ENCODE results near the gene DCST2. TPM values are rescaled to one million over a fixed set of nuclear protein-coding genes. Genes with fewer than 3 reads are reported as not detected.
A peak's percentile ranks its signal among the peaks of the same experiment; 100 is the strongest.

DCST2 gene
- total RNA-seq, 1 experiment from 2014 or later = not detected

GRCh38 chr1:155049651-155050559, 16.3 kb upstream of the DCST2 start:
- DNase-seq (ENCODE audit: low read depth) = peak; percentile 74

DNA sequence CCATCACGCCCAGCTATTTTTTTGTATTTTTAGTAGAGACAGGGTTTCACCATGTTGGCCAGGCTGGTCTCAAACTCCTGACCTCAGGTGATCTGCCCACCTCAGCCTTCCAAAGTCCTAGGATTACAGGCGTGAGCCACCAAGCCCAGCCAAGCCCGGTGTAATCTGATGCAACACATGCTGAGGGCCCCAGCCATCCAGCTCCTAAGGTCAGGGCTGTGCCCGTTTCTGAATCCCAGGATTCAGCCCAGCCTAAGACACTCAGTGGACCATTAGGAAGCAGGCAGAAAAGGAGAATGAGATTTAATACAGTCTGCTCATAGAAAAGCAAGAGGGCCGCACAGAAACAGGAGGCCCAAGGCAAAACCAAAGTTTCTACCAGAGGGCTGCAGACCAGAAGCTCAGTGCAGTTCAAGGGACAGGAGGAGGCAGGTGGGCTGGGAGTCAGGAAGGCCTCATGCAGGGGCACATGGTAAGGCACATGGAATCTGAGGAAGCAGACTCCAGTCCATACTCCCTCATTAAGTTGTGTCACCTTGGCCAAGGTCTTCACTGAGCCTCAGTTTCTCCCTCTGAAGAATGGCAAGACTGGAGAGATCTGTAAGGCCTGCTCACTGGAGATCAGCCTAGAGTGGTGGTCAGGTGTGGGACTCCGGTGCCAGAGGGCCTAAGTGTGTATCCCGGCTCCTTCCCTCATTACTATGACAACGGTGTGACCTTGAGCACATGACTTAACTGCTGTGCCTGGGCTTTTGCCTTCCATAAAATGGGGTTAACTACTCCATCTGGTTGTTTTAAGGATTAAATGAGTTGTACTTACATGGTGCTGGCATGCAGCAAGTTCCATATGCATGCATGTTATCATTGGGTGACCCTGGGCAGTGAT, 15.1 kb upstream of the DCST2 start:
- no peak for DNase-seq (ENCODE audit: low read depth)

DNA sequence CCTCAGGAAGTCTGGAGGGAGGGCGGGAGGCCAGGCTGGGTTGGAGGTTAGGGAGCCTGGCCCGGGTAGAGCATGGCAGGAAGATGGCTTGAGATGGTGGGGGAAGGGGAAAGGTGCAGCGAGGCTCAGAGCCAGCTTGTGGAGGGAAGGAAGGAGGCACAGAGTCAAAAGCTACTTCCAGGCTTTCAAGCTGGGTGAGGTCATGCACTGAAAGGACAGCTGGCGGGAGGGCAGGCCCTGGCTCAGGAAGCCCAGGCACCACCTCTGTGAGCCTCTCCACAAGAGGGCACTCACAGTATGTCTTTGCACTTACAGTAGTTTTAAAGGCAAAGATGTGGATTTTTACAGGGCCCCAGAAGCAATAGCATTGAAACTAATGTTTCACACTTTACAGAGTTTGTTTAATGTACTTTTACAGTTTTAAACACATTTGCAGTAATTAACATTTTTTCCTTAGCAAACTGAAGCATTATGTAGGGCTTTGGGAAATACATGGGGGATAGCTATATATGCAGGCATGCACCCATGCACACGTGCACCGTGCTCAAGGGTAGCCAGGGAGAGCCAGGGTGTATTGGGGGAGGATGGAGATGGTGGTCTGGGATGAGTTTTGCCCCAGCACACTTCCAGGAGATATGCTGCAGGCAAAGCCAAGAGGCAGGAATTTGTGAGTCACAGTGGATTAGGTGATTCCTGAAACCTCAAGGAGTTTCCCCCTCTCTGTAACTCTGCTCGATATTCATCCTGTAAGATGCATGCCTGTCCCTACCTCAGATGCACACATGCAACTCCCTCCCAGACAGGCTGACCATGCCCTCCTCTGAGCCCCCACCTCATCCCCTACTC, 11.5 kb upstream of the DCST2 start:
- DNase-seq (ENCODE audit: low read depth) = peak; percentile 87

- no peak for DNase-seq (ENCODE audit: low read depth)
Observed at GRCh38 chr1:155044365-155044764, 10.8 kb upstream of the DCST2 start.

GRCh38 chr1:155043793-155044192, 10.2 kb upstream of the DCST2 start:
- no peak for DNase-seq (ENCODE audit: low read depth)

GRCh38 chr1:155043301-155043702, 9.7 kb upstream of the DCST2 start:
- DNase-seq (ENCODE audit: low read depth) = no peak

DNA sequence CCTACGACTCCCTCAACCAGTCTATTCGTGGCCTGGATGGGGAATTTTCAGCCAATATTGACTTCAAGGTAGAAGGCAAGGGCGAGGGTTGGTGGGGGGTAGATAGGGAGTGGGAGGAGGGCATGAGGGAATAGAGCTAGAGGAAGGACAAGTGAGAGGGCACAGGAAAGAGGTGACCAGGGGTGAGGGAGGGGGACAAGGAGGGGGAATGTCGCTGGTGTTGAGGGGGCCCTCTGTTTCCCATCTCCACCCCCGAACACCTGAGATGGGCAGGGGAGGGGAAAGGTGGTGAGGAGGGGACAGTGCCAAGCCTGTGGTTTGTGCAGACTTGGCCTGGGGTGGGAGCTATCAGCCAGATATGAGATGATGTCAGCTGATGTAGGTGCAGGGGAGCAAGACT, 9.2 kb upstream of the DCST2 start:
- DNase-seq (ENCODE audit: low read depth) = no peak

GRCh38 chr1:155040358-155041093, 6.9 kb upstream of the DCST2 start:
- DNase-seq (ENCODE audit: low read depth) = no peak

DNA sequence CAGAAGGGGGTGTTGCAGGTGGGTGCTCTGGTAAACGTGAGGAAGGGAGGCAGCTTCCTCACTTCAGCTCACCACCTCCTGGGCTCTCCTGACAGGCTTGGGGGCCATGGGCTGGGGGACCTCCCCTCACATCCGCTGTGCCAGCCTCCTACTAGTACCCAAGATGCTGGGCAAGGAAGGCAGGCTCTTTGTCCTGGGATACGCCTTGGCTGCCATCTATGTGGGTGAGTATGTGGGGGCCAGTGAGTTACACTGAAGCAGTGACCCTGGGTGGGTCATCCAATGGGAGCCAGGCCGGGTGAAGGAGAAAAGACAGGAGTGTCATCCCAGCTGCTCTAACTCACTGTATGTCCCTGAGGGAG, 5.7 kb upstream of the DCST2 start:
- DNase-seq (ENCODE audit: low read depth) = no peak

DNA sequence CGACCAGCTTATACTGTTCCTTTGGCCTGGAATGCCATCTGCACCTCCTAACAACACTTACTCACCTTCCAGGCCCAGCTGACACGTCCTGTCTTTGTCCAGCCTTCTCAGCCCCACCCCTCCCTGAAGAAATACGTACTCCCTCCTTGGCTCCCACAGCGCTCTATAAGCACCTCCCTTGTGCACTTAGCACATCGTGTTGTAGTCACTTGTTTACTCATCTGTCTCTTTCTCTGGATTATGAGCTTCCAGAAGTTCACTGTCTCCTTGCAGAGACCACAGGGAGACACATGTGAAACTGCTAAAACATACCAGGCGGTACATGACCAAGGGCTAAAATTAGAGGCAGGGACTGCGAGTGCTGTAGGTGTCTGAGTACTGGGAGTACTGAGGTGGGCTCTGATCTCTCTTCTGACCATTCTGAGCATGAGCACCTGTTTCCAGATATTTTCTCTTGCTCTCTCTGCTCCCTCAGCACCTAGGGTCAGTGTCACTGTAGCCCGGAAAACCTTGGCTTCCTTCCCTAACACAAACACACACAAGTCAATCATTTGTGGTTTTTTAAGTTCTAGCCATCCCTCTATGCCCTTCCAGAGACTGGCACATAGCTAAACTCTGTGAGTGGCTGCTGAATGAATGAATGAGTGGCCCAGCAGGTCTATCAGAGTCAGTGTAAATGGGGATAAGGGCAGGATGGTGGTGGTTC, 5.2 kb upstream of the DCST2 start:
- DNase-seq (ENCODE audit: low read depth) = peak; percentile 68

- DNase-seq (ENCODE audit: low read depth) = no peak
Observed at GRCh38 chr1:155037851-155038441, 4.4 kb upstream of the DCST2 start.

DNA sequence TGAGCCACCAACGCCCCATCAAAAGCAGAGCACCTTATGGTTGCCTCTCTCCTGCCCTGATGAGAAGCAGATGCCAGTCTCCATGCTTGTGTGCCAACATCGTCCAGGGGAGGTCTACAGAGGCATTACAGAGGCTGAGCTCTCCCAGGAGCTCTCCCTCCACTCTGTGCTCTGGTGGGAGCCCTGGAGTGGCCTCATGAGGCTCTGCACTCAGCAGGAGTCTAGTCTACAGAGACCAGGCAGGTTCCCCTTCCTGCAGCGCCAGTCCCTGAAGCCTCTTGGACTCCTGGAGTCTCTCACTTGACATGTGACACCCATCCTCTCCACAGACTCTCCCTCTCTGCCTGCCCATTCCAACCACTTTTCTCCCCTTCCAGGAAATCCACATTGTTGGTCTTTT, 3.5 kb upstream of the DCST2 start:
- no peak for DNase-seq (ENCODE audit: low read depth)

DNA sequence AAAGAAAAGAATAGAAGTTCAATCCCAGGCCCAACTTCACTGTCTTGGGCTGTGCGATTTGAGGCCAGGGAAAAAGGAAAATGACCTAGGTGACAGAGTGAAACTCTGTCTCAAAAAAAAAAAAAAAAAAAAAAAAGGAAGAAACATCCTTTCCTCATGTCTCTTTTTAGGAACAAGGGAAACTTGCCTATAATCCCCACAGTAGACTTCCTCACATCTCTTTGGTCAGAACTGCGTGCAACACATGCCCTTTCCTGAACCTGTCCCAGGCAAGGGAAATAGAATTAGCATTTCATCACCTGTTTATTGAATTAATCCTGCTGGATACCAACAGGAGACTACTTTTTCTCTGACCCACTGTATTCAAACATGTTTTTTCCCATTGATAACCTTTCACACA, 2.4 kb upstream of the DCST2 start:
- DNase-seq (ENCODE audit: low read depth) = no peak

- no peak for DNase-seq (ENCODE audit: low read depth)
Observed at GRCh38 chr1:155034318-155035208, 982 bp upstream of the DCST2 start.

DNA sequence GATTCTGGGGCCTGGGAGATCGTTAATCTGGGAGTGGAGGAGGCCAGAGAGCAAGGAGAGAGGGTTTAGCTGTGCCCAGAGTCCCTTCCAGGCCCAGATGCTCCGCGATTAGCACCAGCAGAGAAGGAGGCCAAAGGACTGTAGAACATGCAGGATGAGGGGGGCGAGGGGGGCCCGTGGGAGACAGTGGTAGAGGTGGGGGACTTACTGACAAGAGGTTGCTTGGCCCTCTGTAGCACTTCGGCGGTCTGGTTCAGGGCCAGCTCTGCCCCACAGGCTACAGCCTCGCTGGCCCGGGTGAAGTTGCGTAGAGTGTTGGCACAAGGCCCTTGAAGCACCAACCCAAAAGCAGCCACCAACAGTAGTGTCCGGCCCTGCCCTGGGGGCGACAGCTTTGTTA, 695 bp downstream of the DCST2 start:
- no peak for DNase-seq (ENCODE audit: low read depth)

DNA sequence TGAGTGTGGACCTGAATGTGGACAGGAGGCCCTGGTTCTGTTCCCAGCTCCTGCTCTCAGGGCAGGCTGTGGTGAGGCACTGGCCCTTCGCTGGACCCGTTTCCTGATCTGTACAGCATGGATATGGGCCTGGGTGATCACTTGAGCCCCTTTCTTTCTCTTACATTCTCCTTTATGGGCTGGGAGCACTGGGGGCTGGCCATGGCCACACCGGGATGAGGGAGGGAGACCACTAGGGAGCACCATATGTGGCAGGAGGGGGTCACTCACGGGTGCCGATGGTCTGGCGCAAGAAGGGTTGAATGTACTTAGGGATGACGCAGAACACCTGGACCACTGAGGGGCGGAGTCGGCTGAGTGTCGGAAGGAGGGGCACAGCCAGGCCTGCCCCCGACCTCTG, 2.7 kb downstream of the DCST2 start:
- DNase-seq (ENCODE audit: low read depth) = no peak

DNA sequence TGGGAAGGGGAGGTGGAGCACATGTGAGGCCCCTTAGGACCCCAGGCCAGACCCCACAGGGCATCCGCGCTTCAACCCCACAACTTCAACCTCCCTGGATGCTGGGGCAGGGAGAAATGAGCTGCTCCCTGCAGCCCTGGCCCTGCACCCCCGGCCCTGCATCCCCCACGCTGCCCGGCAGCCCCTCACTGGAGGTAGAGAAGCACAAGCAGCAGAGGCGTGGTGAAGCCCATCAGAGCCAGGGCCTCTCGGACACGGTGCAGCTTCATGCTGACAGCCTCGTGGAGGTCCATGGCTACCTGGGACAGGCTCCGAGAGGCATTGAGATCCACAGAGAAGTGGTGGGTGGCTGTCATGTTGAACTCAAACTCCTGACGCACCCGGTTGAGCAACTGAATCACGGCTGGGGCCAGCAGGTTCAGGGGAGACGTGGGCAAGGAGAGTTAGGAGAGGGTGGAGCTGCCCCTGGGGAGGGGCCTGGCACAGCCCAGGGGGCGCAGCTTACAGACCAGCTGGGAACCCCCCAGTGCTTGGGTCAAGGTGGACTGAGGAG, 3.3 kb downstream of the DCST2 start:
- DNase-seq (ENCODE audit: low read depth) = no peak

GRCh38 chr1:155029513-155030242, 3.9 kb downstream of the DCST2 start:
- DNase-seq (ENCODE audit: low read depth) = no peak
